Stimulated activated CD4-positive, alpha-beta T cell treated with anti-CD3 and anti-CD28 coated beads, Interleukin-1b, Interleukin-23, amount 100 ng/mL, for 4 hours (primary cell): ENCODE results near the gene DCC.
"Not testable (repeated sequence)": the region's sequence is repeated elsewhere in the genome, so short reads cannot be mapped to it uniquely, and the experiment has no call there.

Experiments used
- DNase-seq, 2 donors: peaks; one replicate each; pipeline ENCODE4 v3.0.0-alpha.2; 2020; ENCODE audit warnings: low read depth in 2 of 2

Gene DCC

DNA sequence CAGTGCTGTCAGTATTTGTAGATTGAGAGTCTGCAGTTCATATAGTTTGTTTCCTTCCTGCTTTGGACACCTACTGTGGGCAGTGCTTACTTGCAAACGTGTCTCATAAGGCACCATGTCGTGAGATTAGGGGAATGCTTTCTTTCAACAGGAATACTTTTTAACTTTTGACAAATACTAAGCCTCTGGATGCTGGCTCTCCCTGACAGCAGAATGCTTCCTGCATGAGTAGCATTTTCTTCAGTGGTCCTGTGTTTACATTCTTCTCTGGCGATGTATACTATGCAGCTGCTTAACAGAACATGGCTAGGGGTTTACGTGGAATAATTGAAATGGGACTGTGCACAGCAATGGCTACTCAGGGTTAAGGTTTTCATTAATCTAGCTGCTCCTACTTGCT is 1077.0 kb downstream of the DCC start:
- DNase-seq, result no peak

DNA sequence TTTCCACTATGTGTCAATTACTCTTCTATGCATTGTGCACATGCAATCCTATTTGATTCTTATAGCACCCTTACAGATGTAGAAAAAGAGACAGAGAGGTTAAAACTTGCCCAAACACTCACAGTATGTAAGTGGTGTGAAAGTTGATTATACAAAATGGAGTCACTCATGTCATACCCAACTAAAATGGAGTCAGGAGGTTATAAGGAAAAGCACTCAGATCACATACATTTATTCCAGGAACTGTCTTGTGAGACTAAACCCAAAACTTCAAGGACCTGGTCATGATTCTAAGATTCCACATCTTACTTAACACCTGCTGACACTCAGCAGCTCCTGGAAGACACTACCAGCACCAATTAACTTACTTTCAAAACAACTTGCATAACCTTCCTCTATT is 1081.9 kb downstream of the DCC start:
- DNase-seq, result no peak

GRCh38 chr18:53422896-53423295 is 1082.9 kb downstream of the DCC start:
- DNase-seq, result no peak

GRCh38 chr18:53426666-53427184 is 1086.7 kb downstream of the DCC start:
- no peak for DNase-seq

- no peak for DNase-seq
These were observed 1101.9 kb downstream of the DCC start for GRCh38 chr18:53441761-53442414.

- no peak for DNase-seq
These were observed 1102.4 kb downstream of the DCC start for GRCh38 chr18:53442415-53442783.

- DNase-seq, result no peak
These were observed 1103.3 kb downstream of the DCC start for GRCh38 chr18:53443336-53443735.

GRCh38 chr18:53443831-53444230 is 1103.8 kb downstream of the DCC start:
- no peak for DNase-seq

- no peak for DNase-seq
These were observed 1111.9 kb downstream of the DCC start for GRCh38 chr18:53451902-53452301.

DNA sequence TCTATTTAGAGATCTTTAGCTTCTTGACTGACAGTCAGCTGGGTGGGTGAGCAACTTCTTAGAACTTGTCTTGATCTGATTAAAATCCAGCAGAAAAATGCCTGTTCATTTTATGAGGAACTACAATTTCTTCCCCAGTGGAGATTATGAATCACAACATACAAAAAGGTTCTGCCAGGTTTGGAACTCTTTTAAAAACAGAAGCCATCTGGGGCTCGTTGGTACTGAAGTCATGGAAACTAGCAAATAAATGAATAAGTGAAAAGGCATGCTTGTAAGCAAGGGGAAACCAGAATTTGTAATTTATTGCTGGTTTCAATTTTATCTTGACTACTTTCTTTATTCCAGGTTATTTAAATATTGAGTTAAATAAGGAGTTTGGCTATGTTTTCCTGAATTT is 1117.1 kb downstream of the DCC start:
- DNase-seq, result no peak

DNA sequence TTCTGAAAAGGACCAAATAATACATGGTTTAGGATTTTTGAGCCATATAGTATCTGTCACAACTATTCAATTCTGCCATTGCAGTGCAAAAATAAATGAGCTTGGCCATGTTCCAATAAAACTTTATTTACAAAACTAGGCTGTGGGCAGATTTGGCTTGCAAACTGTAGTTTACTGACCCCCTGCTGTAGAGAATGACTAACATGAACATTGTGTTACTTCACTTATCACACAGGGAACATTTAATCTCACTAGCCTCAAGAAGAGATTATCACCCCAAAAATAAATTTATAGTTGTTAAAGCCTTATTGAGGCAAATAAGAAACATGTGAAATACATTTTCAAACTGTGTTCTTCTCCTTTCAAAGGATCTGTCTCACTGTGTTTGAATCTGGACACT is 1118.3 kb downstream of the DCC start:
- no peak for DNase-seq

DNA sequence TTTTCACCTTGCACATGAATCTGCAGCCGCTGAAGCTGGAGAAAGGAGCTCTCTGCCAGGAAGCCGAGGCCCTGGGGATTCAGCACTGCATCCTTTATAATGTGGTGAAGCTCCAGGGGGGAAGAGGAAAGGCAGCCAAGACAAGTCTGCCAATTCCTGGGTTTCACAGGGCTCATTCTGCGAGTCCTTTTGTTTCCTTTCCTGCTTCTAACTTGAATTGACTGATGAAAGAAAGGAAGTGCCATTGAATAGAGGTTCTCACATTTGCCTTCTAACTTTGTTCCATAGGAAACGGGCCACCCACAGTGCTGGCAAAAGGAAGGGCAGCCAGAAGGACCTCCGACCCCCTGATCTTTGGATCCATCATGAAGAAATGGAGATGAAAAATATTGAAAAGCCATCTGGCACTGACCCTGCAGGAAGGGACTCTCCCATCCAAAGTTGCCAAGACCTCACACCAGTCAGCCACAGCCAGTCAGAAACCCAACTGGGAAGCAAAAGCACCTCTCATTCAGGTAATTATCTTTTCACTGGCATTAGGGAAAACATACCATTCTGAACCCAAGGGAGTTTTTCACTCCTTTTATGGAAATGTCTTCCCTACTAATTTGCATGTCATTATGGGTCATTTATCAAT is 1119.1 kb downstream of the DCC start:
- no peak for DNase-seq

DNA sequence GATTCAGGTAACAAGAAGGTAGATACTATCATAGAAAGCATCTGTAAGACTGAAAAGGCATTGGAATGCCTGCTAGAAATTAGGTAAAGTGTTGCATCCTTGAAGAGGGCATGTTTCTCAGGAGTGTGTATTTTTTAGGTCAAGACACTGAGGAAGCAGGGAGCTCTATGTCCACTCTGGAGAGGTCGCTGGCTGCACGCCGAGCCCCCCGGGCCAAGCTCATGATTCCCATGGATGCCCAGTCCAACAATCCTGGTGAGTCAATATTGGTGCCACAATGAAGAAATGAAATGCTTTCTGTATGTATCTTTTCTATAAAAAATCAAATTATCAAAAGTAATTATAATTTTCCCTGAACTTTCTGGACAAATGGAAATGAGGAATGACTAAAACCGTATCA is 1127.8 kb downstream of the DCC start:
- DNase-seq, result no peak

DNA sequence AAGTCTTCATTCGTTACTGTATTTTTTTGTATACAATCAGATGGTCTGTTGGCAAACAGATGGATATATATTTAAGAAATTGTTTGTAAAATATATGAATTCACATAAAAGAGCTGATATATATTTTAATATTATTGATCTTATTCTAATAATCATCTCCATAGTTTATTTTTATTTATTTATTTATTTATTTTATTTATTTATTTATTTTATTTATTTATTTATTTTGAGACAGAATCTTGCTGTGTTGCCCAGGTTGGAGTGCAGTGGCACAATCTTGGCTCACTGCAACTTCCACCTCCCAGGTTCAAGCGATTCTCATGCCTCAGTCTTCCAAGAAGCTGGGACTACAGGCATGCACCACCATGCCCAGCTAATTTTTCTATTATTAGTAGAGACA is 1128.2 kb downstream of the DCC start:
- not testable (repeated sequence) for DNase-seq

DNA sequence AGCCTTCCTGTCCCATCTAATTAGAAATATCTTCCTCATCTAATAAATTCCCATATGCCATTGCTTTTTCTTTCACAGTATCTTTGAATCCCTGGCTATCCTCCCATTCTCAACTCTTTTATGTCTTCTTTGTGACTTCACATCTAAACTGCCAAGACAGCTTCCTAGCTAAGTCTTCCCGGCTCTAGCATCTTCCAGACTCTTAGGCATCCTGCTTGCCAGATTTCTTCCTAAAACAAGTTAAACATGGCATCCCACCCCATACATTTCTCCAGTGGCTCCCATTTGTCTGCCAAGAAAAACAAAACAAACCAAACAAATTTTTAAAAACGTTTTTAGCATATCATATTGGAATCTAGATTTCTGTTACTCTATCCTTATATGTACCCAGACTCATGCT is 1132.5 kb downstream of the DCC start:
- no peak for DNase-seq

DNA sequence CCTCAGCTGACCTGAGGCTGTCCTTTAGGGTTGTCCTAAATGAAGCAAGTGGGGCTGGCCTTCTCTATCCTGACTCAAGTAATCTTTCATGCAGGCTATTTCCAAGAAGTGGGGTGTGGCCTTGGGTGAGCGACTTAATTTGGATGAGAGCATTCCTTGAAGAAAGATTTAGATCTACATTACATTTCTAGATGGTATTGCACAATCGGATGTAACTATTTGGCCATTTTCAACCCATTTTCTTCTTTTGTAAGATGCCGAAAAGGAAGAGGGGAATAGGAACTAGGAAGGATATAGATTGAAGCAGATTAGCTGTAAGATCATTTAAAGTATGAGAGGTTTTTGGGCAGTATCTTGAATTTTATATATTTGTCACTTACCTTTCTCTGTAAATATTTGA is 1138.2 kb downstream of the DCC start:
- DNase-seq, result no peak

GRCh38 chr18:53486296-53486695 is 1146.3 kb downstream of the DCC start:
- no peak for DNase-seq

DNA sequence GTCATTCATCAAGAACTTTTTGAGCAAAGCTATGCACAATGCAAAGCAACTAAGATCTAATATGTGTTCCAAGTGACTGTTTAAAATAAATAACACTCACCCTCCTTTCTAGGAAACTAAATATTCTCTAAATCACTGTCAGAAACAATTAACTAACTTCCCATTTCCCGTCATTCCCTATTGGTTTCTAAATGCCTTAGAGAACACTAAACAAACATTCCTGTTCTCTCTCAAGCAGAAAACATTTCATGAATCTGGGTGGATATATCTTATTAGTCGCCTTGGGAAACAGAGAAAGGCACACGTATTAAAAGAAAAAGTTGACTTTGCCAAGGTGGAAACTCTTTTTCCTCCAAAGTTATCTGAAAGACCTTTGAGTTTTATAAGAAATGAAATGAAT is 1149.3 kb downstream of the DCC start:
- DNase-seq, result no peak

- no peak for DNase-seq
These were observed 1150.0 kb downstream of the DCC start for GRCh38 chr18:53490019-53490418.

GRCh38 chr18:53496028-53496427 is 1156.0 kb downstream of the DCC start:
- DNase-seq, result no peak

DNA sequence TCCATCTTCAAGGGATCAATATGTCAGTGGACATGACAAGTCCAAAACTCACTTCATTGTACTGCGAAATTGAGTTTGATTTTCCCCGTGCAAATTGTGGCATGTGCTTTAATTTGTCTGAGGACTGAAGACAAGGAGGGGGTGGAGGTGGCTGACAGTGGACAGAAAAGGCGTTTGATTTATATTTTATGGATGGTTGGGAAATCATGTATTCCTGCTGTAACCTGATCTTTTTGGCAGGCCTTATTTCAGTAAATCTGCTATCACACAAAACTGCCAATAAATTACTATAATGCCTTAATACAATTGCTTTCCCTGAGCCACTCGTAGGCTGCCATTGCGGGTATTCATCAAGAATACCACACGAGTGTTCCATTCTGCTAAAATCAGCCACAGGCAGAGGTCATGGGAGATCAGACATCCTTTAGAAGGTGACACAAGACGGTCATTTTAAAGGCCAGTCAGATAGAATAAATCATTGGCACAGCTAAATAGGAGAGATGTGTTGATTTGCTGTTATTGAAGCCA is 1164.0 kb downstream of the DCC start:
- no peak for DNase-seq

GRCh38 chr18:53508529-53508928 is 1168.5 kb downstream of the DCC start:
- no peak for DNase-seq

GRCh38 chr18:53509886-53510285 is 1169.9 kb downstream of the DCC start:
- no peak for DNase-seq
